B cell (primary cell): ENCODE measurements around the gene GANAB. TPM values are rescaled to one million over a fixed set of nuclear protein-coding genes. Genes with fewer than 3 reads are reported as not detected.
A peak's percentile ranks its signal among the peaks of the same experiment; 100 is the strongest.

Experiments
- ATAC-seq: fragments of 200-7000 bp; cut with Tn5 transposase; one replicate; pipeline ENCODE4 v1.10.0; 2021; ENCODE audit warnings: low read depth, mild to moderate bottlenecking, moderate number of reproducible peaks, moderate library complexity
- CTCF ChIA-PET: fragments of 350-600 bp; sonication (Branson Sonifier 250); formaldehyde crosslinking; loops from one replicate; lab custom pipeline; 2021; ENCODE audit warnings: antibody characterized with exemption, inconsistent platforms; lab: Charles Lee
- POLR2A ChIA-PET: fragments of 350-600 bp; sonication (Branson Sonifier 250); formaldehyde crosslinking; loops from one replicate; lab custom pipeline; 2021; ENCODE audit warnings: antibody characterized with exemption; lab: Charles Lee
- DNase-seq: peaks from one replicate; pipeline ENCODE4 v3.0.0; 2013
- H2AFZ ChIP-seq: 2 replicates; pipeline ENCODE4 v1.6.1; 2012; ENCODE audit warnings: mild to moderate bottlenecking, low read depth, low read length; ENCODE audit not compliant: insufficient read depth, poor library complexity, severe bottlenecking
- H3K27ac ChIP-seq, 2 donors: 1 replicate in 1 of 2; 2 replicates in 1 of 2; pipeline ENCODE4 v1.5.1; 2012 to 2013; ENCODE audit warnings: low read length in 2 of 2, mild to moderate bottlenecking in 2 of 2, moderate library complexity in 1 of 2
- H3K27me3 ChIP-seq, 4 experiments: fragments of 200-600 bp in 1 of 4; sonication (generic) in 1 of 4; replicated peaks in 1 of 4; 1 replicate in 2 of 4; 2 replicates in 2 of 4; pipeline versions ENCODE4 v1.6.1 to v1.7.0; 2013 to 2016; ENCODE audit warnings: low read length in 3 of 4, mild to moderate bottlenecking in 2 of 4, mixed read lengths in 1 of 4, moderate library complexity in 1 of 4; ENCODE audit not compliant: insufficient read depth in 4 of 4, control insufficient read depth in 3 of 4; ENCODE audit errors: control extremely low read depth in 1 of 4
- H3K36me3 ChIP-seq, 2 experiments: replicated peaks in 1 of 2; 1 replicate in 1 of 2; 2 replicates in 1 of 2; pipeline versions ENCODE4 v1.6.1 to v1.7.1; 2013; ENCODE audit warnings: low read length in 1 of 2; ENCODE audit not compliant: insufficient read depth in 2 of 2, control insufficient read depth in 1 of 2; ENCODE audit errors: control extremely low read depth in 1 of 2, extremely low read depth in 1 of 2
- H3K4me1 ChIP-seq, 2 donors: fragments of 200-600 bp in 1 of 2; sonication (generic) in 1 of 2; 1 replicate in 1 of 2; 2 replicates in 1 of 2; pipeline versions ENCODE4 v1.5.1 to v1.6.1; 2013 to 2017; ENCODE audit warnings: low read length in 2 of 2; ENCODE audit not compliant: control insufficient read depth in 2 of 2, insufficient read depth in 2 of 2
- H3K4me2 ChIP-seq: replicated peaks from 2 replicates; pipeline ENCODE3; 2012; ENCODE audit warnings: mild to moderate bottlenecking, low read depth, low read length; ENCODE audit not compliant: poor library complexity, severe bottlenecking
- H3K4me3 ChIP-seq, 5 experiments: fragments of 200-600 bp in 1 of 5; sonication (generic) in 1 of 5; 1 replicate in 3 of 5; 2 replicates in 2 of 5; pipeline versions ENCODE4 v1.5.1 to v1.7.0; 2011 to 2016; ENCODE audit warnings: low read length in 4 of 5, mild to moderate bottlenecking in 4 of 5, low read depth in 2 of 5, control low read depth in 1 of 5, moderate library complexity in 1 of 5; ENCODE audit not compliant: insufficient read depth in 1 of 5; ENCODE audit errors: control extremely low read depth in 1 of 5, extremely low read depth in 1 of 5
- H3K79me2 ChIP-seq: fragments of 200-600 bp; sonication (generic); one replicate; pipeline ENCODE4 v1.6.0; 2016; ENCODE audit warnings: low read length; ENCODE audit not compliant: control insufficient read depth, insufficient read depth
- H3K9ac ChIP-seq: fragments of 200-600 bp; sonication (generic); 2 replicates; pipeline ENCODE4 v1.6.1; 2017; ENCODE audit warnings: mild to moderate bottlenecking, low read length, moderate library complexity
- H3K9me3 ChIP-seq, 3 donors: one replicate each; pipeline versions ENCODE4 v1.6.1 to v1.7.1; 2013; ENCODE audit warnings: low read length in 2 of 3; ENCODE audit not compliant: control insufficient read depth in 2 of 3, insufficient read depth in 1 of 3; ENCODE audit errors: control extremely low read depth in 1 of 3
- H4K20me1 ChIP-seq: 2 replicates; pipeline ENCODE4 v1.6.0; 2012; ENCODE audit warnings: mild to moderate bottlenecking, low read length; ENCODE audit not compliant: insufficient read depth, control insufficient read depth, poor library complexity, severe bottlenecking
- H3K27ac Mint-ChIP-seq: one replicate; pipeline ENCODE4 v1.8.0; 2021; ENCODE audit warnings: mixed read lengths
- H3K27me3 Mint-ChIP-seq: one replicate; pipeline ENCODE4 v1.8.0; 2021; ENCODE audit warnings: mixed read lengths
- H3K4me1 Mint-ChIP-seq: one replicate; pipeline ENCODE4 v1.8.0; 2021; ENCODE audit warnings: mixed read lengths
- H3K4me3 Mint-ChIP-seq: one replicate; pipeline ENCODE4 v1.8.0; 2021; ENCODE audit warnings: mixed read lengths
- H3K9me3 Mint-ChIP-seq: one replicate; pipeline ENCODE4 v1.8.0; 2022; ENCODE audit warnings: mixed read lengths; ENCODE audit not compliant: insufficient read depth
- CTCF ChIP-seq: fragments of 200-600 bp; IDR thresholded peaks from one replicate; pipeline ENCODE4 v1.8.0; 2022; ENCODE audit warnings: antibody characterized with exemption, mild to moderate bottlenecking
- EZH2 ChIP-seq: IDR thresholded peaks from 2 replicates; pipeline ENCODE4 v1.6.1; 2012; ENCODE audit warnings: borderline replicate concordance, low read depth, mild to moderate bottlenecking, moderate library complexity, low read length; ENCODE audit not compliant: insufficient read depth, poor library complexity, severe bottlenecking
- WGBS: methylation state at CpG from one replicate; pipeline ENCODE4 v1.1.5; 2013; ENCODE audit warnings: missing lambda C conversion rate; ENCODE audit not compliant: insufficient coverage; 5-methylcytosine and 5-hydroxymethylcytosine counted together
- intact Hi-C: fragments of 100-400 bp; cut with micrococcal nuclease; formaldehyde crosslinking; loops from one replicate; pipeline ENCODE4 v1.10.0; 2022
- polyA plus RNA-seq: library from polyadenylated mRNA; depleted of rRNA; stranded (reverse); fragments of >200 nt; gene quantifications from 2 replicates; pipeline ENCODE4 v1.2.3, GENCODE V29; 2012
- total RNA-seq, 2 donors: library from RNA; stranded (reverse); fragments of 120-200 nt in 1 of 2; gene quantifications; 1 replicate in 1 of 2; 2 replicates in 1 of 2; pipeline versions ENCODE4 v1.2.3 to v1.2.4, GENCODE V29; 2013 to 2022

The GANAB gene
- total and polyA plus RNA-seq, 2 donors (not counting 1 experiment from before 2014, with no cell fraction given), result 98.7 to 204 TPM

GRCh38 chr11:62621567-62622470 is 24.6 kb downstream of the GANAB start, which contains the start of gene B3GAT3:
B3GAT3 (minus strand) TSS chr11:62621986; CDS start chr11:62621947, 39 bp downstream.
- DNase-seq (peak; percentile 99), ATAC-seq (peak; percentile 92)
- POLR2A ChIA-PET, result interaction anchor here (0.6 to 3.6 kb wide), 18 partner anchors 19 to 1690 kb away, joined by 3 to 33 read pairs (median 6); partner anchors contain the start of genes BSCL2, C11orf98, CSKMT and EEF1G
- intact Hi-C loops, result loop anchor here (1.0 to 2.0 kb wide), 8 partner anchors 10 to 139 kb away; partner anchors contain the start of genes C11orf98, CSKMT, EML3 and GANAB
- peak within 1 kb of the TSS; percentile 92 for H3K4me2 ChIP-seq
- Mint-ChIP-seq H3K4me1 (peaks cover 23% of the 10 kb centered on the region), H3K4me3 (peak within 1 kb of the TSS; percentile 98), H3K9me3 (no peaks in the 10 kb centered on the region), H3K27me3 (no peaks in the 10 kb centered on the region), H3K27ac (peak within 1 kb of the TSS; percentile 95)
- peak within 1 kb of the TSS; percentile 85 for H2AFZ ChIP-seq
- CTCF ChIA-PET, result interaction anchor here (1.1 to 4.4 kb wide), 11 partner anchors 9 to 259 kb away, joined by 3 to 35 read pairs (median 5); partner anchors contain the start of genes C11orf98, CSKMT, EML3 and LBHD1
- peaks cover 15% of the 10 kb centered on the region for H3K79me2 ChIP-seq
- H3K9me3 ChIP-seq, result no peaks in the 10 kb centered on the region
- H4K20me1 ChIP-seq, result peaks cover 4% of the 10 kb centered on the region
- H3K4me1 ChIP-seq, result peaks cover 11 to 19% of the 10 kb centered on the region in 2 donors
- under 1% methylated on average over 75 of the region's 77 CpGs for whole genome bisulfite sequencing
- H3K27me3 ChIP-seq, result no peaks in the 10 kb centered on the region
- peaks cover 5 to 28% of the 10 kb centered on the region in 2 experiments for H3K36me3 ChIP-seq
- no peak for TF ChIP-seq CTCF
- no peak for TF ChIP-seq EZH2
- H3K27ac ChIP-seq, result peak within 1 kb of the TSS; percentile 88 to 98
- H3K4me3 ChIP-seq, result peak within 1 kb of the TSS; percentile 80 to 93 (median 88)
- H3K9ac ChIP-seq, result peak within 1 kb of the TSS; percentile 93
